ENCODE measurements around the gene KDSR. TPM values are rescaled to one million over a fixed set of nuclear protein-coding genes. Genes with fewer than 3 reads are reported as not detected.

The KDSR gene
- total RNA-seq, 1 experiment from 2014 or later, result 35.6 TPM

Other genes with a start within 250 kb of the KDSR start
- gene BCL2, start 47.4 kb downstream of the KDSR start, total RNA-seq (2014; rRNA removed; shearing (Covaris generic); ENCODE audit: low replicate concordance), result 5.1 and 9.1 TPM in 2 replicates
- 16.4 and 18.8 TPM in 2 replicates for gene VPS4B, start 55.3 kb upstream of the KDSR start, total RNA-seq (2014; rRNA removed; shearing (Covaris generic); ENCODE audit: low replicate concordance)
- gene SERPINB5, start 109.8 kb upstream of the KDSR start, total RNA-seq (2014; rRNA removed; shearing (Covaris generic); ENCODE audit: low replicate concordance), result 40.1 and 44.9 TPM in 2 replicates
- not detected in 2 replicates for gene SERPINB12, start 175.2 kb upstream of the KDSR start, total RNA-seq (2014; rRNA removed; shearing (Covaris generic); ENCODE audit: low replicate concordance)
- gene SERPINB13, start 220.1 kb upstream of the KDSR start, total RNA-seq (2014; rRNA removed; shearing (Covaris generic); ENCODE audit: low replicate concordance), result not detected in 2 replicates

All from Caki2 (cell line).